Smooth muscle cell of the brain vasculature (primary cell): ENCODE measurements around the gene GET3.

Experiments used
- DNase-seq: peaks from one replicate; pipeline ENCODE4 v3.0.0-alpha.2; 2012; ENCODE audit warnings: low read depth, low spot score

GET3 gene

GRCh38 chr19:12779162-12779993 is 42.1 kb downstream of the GET3 start:
- no peak for DNase-seq

- DNase-seq = no peak
These were observed 44.8 kb downstream of the GET3 start for GRCh38 chr19:12782174-12782423.

- no peak for DNase-seq
These were observed 45.4 kb downstream of the GET3 start for GRCh38 chr19:12782424-12783290.

GRCh38 chr19:12783291-12783848 is 46.1 kb downstream of the GET3 start:
- DNase-seq = no peak

- DNase-seq = no peak
These were observed 46.6 kb downstream of the GET3 start for GRCh38 chr19:12783849-12784393.

GRCh38 chr19:12784394-12784870 is 47.1 kb downstream of the GET3 start:
- DNase-seq = no peak

- no peak for DNase-seq
These were observed 47.7 kb downstream of the GET3 start for GRCh38 chr19:12784871-12785430.

- no peak for DNase-seq
These were observed 48.2 kb downstream of the GET3 start for GRCh38 chr19:12785431-12786031.

GRCh38 chr19:12786141-12786870 is 49.0 kb downstream of the GET3 start:
- no peak for DNase-seq

- DNase-seq = no peak
These were observed 49.7 kb downstream of the GET3 start for GRCh38 chr19:12786952-12787351.

GRCh38 chr19:12787458-12787857 is 50.2 kb downstream of the GET3 start:
- DNase-seq = no peak

- DNase-seq = no peak
These were observed 50.9 kb downstream of the GET3 start for GRCh38 chr19:12788042-12788681.

GRCh38 chr19:12788682-12789097 is 51.4 kb downstream of the GET3 start:
- no peak for DNase-seq

- DNase-seq = no peak
These were observed 52.0 kb downstream of the GET3 start for GRCh38 chr19:12789098-12789903.

GRCh38 chr19:12789904-12790619 is 52.8 kb downstream of the GET3 start:
- no peak for DNase-seq

- DNase-seq = no peak
These were observed 53.5 kb downstream of the GET3 start for GRCh38 chr19:12790628-12791344.

GRCh38 chr19:12791345-12792050 is 54.2 kb downstream of the GET3 start, which contains the start of gene JUNB:
Gene JUNB, plus strand, starts transcription at chr19:12791486. Its CDS starts 286 bp downstream, at chr19:12791772.
- DNase-seq = peak; percentile 85
